GOT3 (cell line): ENCODE results near the gene SIRT7.

Experiments
- DNase-seq: peaks from one replicate; lab custom pipeline; 2025; ENCODE audit warnings: mixed read lengths; lab: John Stamatoyannopoulos, UW

The SIRT7 gene

GRCh38 chr17:81905993-81906392 is 12.0 kb downstream of the SIRT7 start:
- DNase-seq = no peak

GRCh38 chr17:81905424-81905875 is 12.5 kb downstream of the SIRT7 start:
- no peak for DNase-seq

DNA sequence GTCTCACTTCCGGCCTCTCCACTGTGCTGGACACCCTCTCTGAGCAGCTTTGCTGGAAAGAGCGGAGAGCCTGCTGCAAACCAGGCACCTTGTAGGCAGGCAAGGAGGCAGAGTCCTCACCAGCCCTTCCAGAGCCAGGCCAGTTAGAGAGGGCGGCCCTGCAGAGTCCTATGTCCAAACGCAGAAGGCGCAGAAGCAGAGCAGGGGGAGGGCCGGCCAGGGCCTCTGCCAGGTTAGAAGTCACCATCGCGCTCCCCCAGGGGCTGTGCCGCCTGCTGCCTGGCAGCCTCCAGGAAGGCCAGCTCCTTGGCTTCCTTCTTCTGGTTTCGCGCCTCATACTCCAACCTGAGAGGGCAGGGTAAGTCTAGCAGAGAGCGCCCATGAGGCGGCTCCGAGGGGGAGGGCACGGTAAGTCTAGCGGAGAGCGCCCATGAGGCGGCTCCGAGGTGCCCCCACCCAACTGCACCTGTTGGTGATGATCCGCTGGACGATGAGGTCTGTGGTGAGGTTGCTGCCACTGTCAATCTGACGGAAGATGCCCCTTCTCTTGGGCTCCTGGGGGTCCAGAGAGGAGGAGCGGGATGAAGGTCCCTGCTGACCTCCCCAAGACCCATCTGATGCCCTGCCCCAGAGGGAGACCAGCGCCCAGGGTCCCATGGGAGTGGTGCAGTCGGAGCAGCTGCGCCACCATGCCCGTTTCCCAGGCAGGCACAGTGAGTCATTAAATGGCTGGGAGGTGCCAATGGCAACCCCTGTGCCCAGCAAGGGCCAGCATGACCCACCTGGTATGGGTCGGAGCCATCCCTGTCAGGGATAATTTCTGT is 13.2 kb downstream of the SIRT7 start:
- no peak for DNase-seq

- no peak for DNase-seq
These were observed 13.9 kb downstream of the SIRT7 start for GRCh38 chr17:81903896-81904599.

- no peak for DNase-seq
These were observed 14.6 kb downstream of the SIRT7 start for GRCh38 chr17:81903415-81903831.

GRCh38 chr17:81902653-81903414 is 15.1 kb downstream of the SIRT7 start:
- DNase-seq = no peak

DNA sequence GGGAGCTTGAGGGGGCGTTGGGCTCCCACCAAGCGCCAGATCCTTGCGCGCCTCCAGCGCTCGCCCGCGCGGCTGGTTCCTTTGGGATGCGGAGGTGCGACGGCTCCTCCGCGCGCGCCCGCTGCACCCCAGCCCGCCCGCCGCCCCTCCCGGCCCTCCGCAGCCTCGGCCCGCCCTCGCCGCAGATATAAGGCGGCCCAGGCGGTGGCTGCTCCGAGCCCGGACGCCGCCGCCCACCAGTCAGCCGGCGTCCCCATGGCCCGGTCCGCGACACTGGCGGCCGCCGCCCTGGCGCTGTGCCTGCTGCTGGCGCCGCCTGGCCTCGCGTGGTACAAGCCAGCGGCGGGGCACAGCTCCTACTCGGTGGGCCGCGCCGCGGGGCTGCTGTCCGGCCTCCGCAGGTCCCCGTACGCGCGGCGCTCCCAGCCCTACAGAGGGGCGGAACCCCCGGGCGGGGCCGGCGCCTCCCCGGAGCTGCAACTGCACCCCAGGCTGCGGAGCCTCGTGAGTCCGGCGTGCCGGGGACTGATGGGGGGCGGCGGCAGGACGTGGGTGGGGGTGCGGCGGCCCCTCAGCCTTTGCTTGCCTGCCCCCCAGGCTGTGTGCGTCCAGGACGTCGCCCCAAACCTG is 15.8 kb downstream of the SIRT7 start, which contains the start of gene NPB:
Gene NPB (plus strand): TSS at position 216 of the 630 bp plus-strand sequence. CDS start 40 bp downstream, at position 256.
- no peak for DNase-seq

DNA sequence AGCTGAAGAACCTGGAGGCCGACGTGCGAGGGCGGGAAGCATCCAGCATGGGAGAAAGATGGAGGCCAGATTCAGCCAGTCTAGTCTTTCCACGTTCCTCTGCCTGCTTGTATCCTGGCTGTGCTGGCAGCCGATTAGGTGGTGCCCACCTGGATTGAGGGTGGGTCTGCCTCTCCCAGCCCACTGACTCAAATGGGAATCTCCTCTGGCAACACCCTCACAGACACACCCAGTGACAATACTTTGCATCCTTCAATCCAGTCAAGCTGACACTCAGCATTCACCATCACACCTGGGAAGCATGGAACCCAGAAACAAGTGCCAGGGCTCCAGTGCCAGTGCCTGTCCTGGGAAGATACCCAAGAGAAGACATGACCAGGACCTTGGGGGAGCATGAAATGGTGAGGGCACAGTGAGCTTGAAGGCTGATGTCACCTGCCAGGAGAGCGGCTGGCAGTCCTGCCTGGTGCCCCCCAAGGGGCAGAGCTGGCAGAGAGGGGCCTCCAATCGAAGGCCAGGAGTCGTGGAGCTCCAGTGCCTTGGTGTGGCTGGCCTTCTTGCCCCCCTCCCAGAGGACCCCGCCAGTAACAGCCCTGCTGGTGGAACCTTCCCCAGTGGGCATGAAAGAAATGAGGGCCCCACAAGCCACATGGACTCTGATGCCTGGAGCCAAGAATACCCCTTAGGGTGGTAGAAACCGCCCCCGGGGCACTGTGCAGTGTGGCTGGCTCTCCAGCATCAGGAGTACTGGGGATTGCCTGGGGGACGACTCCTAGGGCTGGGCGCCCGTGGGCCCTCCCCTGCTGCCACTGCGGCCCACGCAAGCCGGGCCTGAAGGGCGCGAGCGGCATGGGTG is 16.6 kb downstream of the SIRT7 start:
- DNase-seq = no peak

GRCh38 chr17:81900181-81900820 is 17.7 kb downstream of the SIRT7 start:
- DNase-seq = no peak

GRCh38 chr17:81899514-81900166 is 18.3 kb downstream of the SIRT7 start:
- DNase-seq = no peak

GRCh38 chr17:81898885-81899284 is 19.1 kb downstream of the SIRT7 start:
- DNase-seq = no peak

GRCh38 chr17:81898029-81898866 is 19.7 kb downstream of the SIRT7 start:
- peak; percentile 63 for DNase-seq

GRCh38 chr17:81895400-81895799 is 22.6 kb downstream of the SIRT7 start:
- no peak for DNase-seq

DNA sequence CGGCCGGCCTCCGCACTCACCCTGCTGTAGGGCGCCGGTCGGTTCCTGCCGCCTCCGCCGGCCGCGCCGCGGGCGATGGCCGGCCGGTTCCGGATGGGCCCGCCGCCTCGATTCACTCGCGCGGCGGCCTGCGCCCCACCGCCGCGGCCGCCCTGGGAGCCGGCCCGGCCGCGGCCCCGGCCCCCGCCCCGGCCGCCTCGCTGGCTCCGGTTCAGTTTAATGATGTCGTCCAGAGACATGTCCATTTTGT is 26.7 kb downstream of the SIRT7 start:
- DNase-seq = no peak

GRCh38 chr17:81890447-81891302 is 27.3 kb downstream of the SIRT7 start:
- DNase-seq = no peak

DNA sequence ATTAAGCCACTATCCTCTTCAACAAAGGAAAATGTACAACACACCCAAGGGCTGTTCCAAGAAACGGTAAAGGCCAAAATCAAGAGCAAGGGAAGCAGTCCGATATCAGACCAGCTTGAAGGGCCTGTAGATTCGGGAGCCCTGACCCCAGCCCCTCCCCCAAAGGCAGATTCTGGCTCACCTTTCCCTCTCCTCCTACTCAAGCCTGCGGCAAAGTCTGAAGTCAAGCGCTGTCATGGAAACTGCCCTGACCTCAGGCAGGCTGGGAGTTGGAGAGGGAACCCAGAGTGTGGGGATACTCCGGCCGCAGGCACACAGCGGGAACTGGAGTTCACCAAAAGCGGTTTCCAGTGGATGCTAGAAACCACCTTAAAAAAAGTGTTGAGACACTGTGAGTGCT is 28.4 kb downstream of the SIRT7 start:
- DNase-seq = no peak

- DNase-seq = no peak
These were observed 28.9 kb downstream of the SIRT7 start for GRCh38 chr17:81888988-81889595.
